K562 (cell line): ENCODE measurements around the gene ROBO1. TPM values are rescaled to one million over a fixed set of nuclear protein-coding genes. Genes with fewer than 3 reads are reported as not detected.

Experiments used
- ELK1 ChIP-seq: sonication (generic); formaldehyde crosslinking; IDR thresholded peaks from 2 replicates; pipeline ENCODE4 v1.8.1; 2022; ENCODE audit warnings: missing genetic modification reagents
- FOXJ3 ChIP-seq: sonication (generic); formaldehyde crosslinking; IDR thresholded peaks from 2 replicates; pipeline ENCODE4 v1.4.0; 2020; ENCODE audit warnings: mild to moderate bottlenecking, missing genetic modification reagents
- MIER1 ChIP-seq: fragments of 450-650 bp; IDR thresholded peaks from 2 replicates; pipeline ENCODE4 v1.6.1; 2016; ENCODE audit warnings: antibody characterized with exemption, mild to moderate bottlenecking, low read depth
- SRSF1 ChIP-seq: fragments of 200-400 bp; formaldehyde crosslinking; IDR thresholded peaks from 2 replicates; pipeline ENCODE4 v1.6.1; 2017; ENCODE audit warnings: mild to moderate bottlenecking, low read depth, low read length, moderate library complexity
- ZNF507 ChIP-seq: conservative IDR thresholded peaks from 2 replicates; pipeline ENCODE4 v1.6.1; 2017; ENCODE audit warnings: missing genetic modification characterization, missing compliant biosample characterization
- ZNF785 ChIP-seq: fragments of 250-450 bp; sonication (Bioruptor Pico); IDR thresholded peaks from 2 replicates; pipeline ENCODE4 v1.4.0; 2020; ENCODE audit warnings: mild to moderate bottlenecking
- ZNF79 ChIP-seq: fragments of 250-450 bp; sonication (Bioruptor Pico); IDR thresholded peaks from 2 replicates; pipeline ENCODE4 v1.4.0; 2020; ENCODE audit warnings: low read depth, mild to moderate bottlenecking, moderate library complexity
- polyA plus RNA-seq, 8 experiments: library from polyadenylated mRNA; depleted of rRNA in 4 of 8; stranded (reverse) in 5 of 8; unstranded in 3 of 8; fragments of >200 nt; fragmentation: Nextera tagmentation in 2 of 8; fragmentation: Illumina TruSeq in 1 of 8; extraction: Ambion mirVana in 2 of 8; extraction: Trizol in 1 of 8; gene quantifications; 2 replicates each; pipeline versions ENCODE4 v1.2.1 to v1.2.3, GENCODE V29; 2011 to 2014; ENCODE audit warnings: inconsistent platforms in 1 of 8, missing spikeins in 1 of 8
- total RNA-seq, 7 experiments: library from RNA; depleted of rRNA in 6 of 7; stranded (reverse); fragments of >200 nt in 6 of 7; fragmentation: Illumina TruSeq in 2 of 7; extraction: Trizol in 2 of 7; gene quantifications; 2 replicates each; pipeline versions ENCODE4 v1.2.1 to v1.2.3, GENCODE V29; 2011 to 2021; ENCODE audit warnings: low replicate concordance in 1 of 7
- TF ChIP-seq, protein P1 (sequence below): fragments of 250-450 bp; sonication (Bioruptor Pico); IDR thresholded peaks from 2 replicates; pipeline ENCODE4 v1.8.0; 2021; ENCODE audit warnings: moderate library complexity, mild to moderate bottlenecking, inconsistent platforms
- TF ChIP-seq, protein P2 (sequence below): sonication (generic); formaldehyde crosslinking; IDR thresholded peaks from 2 replicates; pipeline ENCODE4 v1.8.1; 2023; ENCODE audit warnings: mild to moderate bottlenecking, missing genetic modification reagents

Gene ROBO1
- total and polyA plus RNA-seq, 9 of the 15 experiments (the other 6 are each of a cell fraction or from before 2014, with no cell fraction given), result 0.01 to 0.53 (median 0.17) TPM; not detected in 5

DNA sequence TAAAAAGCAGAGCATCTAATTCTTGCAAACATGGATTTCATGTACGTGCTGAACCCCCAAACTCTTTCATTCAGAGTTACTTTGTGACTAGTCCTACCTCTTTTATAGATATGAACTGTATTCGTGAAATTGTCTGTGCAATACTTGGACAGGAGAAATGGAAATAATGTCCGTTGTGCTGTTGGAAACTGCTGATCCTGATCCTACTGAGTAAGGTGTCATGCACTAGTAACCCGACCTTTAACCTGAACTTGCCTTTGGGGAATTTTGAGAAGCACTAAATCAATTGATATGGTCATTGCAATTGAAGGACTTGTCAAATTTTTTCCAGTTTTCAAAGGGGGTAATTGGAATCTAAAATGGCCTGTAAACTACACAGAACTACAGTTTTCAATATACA, 856.4 kb downstream of the ROBO1 start (continued):
- TF ChIP-seq, protein P1, sequence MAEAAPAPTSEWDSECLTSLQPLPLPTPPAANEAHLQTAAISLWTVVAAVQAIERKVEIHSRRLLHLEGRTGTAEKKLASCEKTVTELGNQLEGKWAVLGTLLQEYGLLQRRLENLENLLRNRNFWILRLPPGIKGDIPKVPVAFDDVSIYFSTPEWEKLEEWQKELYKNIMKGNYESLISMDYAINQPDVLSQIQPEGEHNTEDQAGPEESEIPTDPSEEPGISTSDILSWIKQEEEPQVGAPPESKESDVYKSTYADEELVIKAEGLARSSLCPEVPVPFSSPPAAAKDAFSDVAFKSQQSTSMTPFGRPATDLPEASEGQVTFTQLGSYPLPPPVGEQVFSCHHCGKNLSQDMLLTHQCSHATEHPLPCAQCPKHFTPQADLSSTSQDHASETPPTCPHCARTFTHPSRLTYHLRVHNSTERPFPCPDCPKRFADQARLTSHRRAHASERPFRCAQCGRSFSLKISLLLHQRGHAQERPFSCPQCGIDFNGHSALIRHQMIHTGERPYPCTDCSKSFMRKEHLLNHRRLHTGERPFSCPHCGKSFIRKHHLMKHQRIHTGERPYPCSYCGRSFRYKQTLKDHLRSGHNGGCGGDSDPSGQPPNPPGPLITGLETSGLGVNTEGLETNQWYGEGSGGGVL, result no peak
- TF ChIP-seq ELK1 (CRISPR knock-in tag) (no peak), MIER1 (no peak), ZNF785 (CRISPR knock-in tag) (no peak), FOXJ3 (CRISPR knock-in tag) (no peak), ZNF507 (tag) (no peak), ZNF79 (CRISPR knock-in tag) (no peak), SRSF1 (no peak)
- TF ChIP-seq, protein P2, sequence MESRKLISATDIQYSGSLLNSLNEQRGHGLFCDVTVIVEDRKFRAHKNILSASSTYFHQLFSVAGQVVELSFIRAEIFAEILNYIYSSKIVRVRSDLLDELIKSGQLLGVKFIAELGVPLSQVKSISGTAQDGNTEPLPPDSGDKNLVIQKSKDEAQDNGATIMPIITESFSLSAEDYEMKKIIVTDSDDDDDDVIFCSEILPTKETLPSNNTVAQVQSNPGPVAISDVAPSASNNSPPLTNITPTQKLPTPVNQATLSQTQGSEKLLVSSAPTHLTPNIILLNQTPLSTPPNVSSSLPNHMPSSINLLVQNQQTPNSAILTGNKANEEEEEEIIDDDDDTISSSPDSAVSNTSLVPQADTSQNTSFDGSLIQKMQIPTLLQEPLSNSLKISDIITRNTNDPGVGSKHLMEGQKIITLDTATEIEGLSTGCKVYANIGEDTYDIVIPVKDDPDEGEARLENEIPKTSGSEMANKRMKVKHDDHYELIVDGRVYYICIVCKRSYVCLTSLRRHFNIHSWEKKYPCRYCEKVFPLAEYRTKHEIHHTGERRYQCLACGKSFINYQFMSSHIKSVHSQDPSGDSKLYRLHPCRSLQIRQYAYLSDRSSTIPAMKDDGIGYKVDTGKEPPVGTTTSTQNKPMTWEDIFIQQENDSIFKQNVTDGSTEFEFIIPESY (CRISPR knock-in tag), result no peak
